ENCODE data around the gene BECN2. TPM values are rescaled to one million over a fixed set of nuclear protein-coding genes. Genes with fewer than 3 reads are reported as not detected.

BECN2 gene
- total RNA-seq, 2 donors from 2014 or later, result not detected

- Mint-ChIP-seq H3K4me3 (no peak overlapping the region), H3K4me1 (ENCODE audit: low read depth) (no peaks in the 10 kb centered on the region), H3K27ac (no peak overlapping the region), H3K9me3 (no peaks in the 10 kb centered on the region), H3K27me3 (ENCODE audit: low read depth) (peaks cover 22% of the 10 kb centered on the region), H3K36me3 (ENCODE audit: insufficient read depth in 2 of 2) (no peaks in the 10 kb centered on the region)
- no peak for DNase-seq
- ATAC-seq (replicated peaks in 1 of 2), result no peak
Measured at GRCh38 chr1:241990040-241990439, 32.5 kb downstream of the BECN2 start.

GRCh38 chr1:241992734-241993133, 35.2 kb downstream of the BECN2 start:
- no peak for ATAC-seq (replicated peaks in 1 of 2)
- no peak for DNase-seq
- Mint-ChIP-seq H3K27me3 (ENCODE audit: low read depth) (peaks cover 22% of the 10 kb centered on the region), H3K4me1 (ENCODE audit: low read depth) (no peaks in the 10 kb centered on the region), H3K27ac (no peak overlapping the region), H3K9me3 (no peaks in the 10 kb centered on the region), H3K4me3 (no peak overlapping the region), H3K36me3 (ENCODE audit: insufficient read depth in 2 of 2) (no peaks in the 10 kb centered on the region)

- ATAC-seq (replicated peaks in 1 of 2) (no peak), DNase-seq (no peak)
- peaks cover 22% of the 10 kb centered on the region for H3K27me3 Mint-ChIP-seq (ENCODE audit: low read depth)
- H3K4me3 Mint-ChIP-seq, result no peak overlapping the region
- H3K36me3 Mint-ChIP-seq (ENCODE audit: insufficient read depth in 2 of 2), result no peaks in the 10 kb centered on the region
- H3K9me3 Mint-ChIP-seq, result no peaks in the 10 kb centered on the region
- H3K27ac Mint-ChIP-seq, result no peak overlapping the region
- H3K4me1 Mint-ChIP-seq (ENCODE audit: low read depth), result peaks cover 5% of the 10 kb centered on the region
Measured at GRCh38 chr1:241994171-241994570, 36.6 kb downstream of the BECN2 start.

GRCh38 chr1:241997401-241997998, 39.9 kb downstream of the BECN2 start:
- H3K36me3 Mint-ChIP-seq (ENCODE audit: insufficient read depth in 2 of 2), result no peaks in the 10 kb centered on the region
- H3K4me1 Mint-ChIP-seq (ENCODE audit: low read depth), result peaks cover 5% of the 10 kb centered on the region
- DNase-seq, result no peak
- no peak overlapping the region for H3K4me3 Mint-ChIP-seq
- H3K27ac Mint-ChIP-seq, result no peak overlapping the region
- no peak for ATAC-seq (replicated peaks in 1 of 2)
- H3K9me3 Mint-ChIP-seq, result no peaks in the 10 kb centered on the region
- peaks cover 9% of the 10 kb centered on the region for H3K27me3 Mint-ChIP-seq (ENCODE audit: low read depth)

GRCh38 chr1:241998412-241998921, 40.9 kb downstream of the BECN2 start:
- H3K27me3 Mint-ChIP-seq (ENCODE audit: low read depth), result no peaks in the 10 kb centered on the region
- H3K4me1 Mint-ChIP-seq (ENCODE audit: low read depth), result peaks cover 5% of the 10 kb centered on the region
- no peaks in the 10 kb centered on the region for H3K9me3 Mint-ChIP-seq
- H3K27ac Mint-ChIP-seq, result no peak overlapping the region
- peak overlapping the region; percentile 76 to 79 for H3K4me3 Mint-ChIP-seq
- DNase-seq (peak; percentile 52 to 65), ATAC-seq (replicated peaks in 1 of 2) (peak; percentile 81 to 88)
- no peaks in the 10 kb centered on the region for H3K36me3 Mint-ChIP-seq (ENCODE audit: insufficient read depth in 2 of 2)

GRCh38 chr1:241999026-241999425, 41.5 kb downstream of the BECN2 start, which contains the start of gene MAP1LC3C:
TSS of gene MAP1LC3C (minus strand) at chr1:241999098. CDS start at chr1:241999008, 90 bp downstream.
- DNase-seq, result no peak
- Mint-ChIP-seq H3K9me3 (no peaks in the 10 kb centered on the region), H3K36me3 (ENCODE audit: insufficient read depth in 2 of 2) (no peaks in the 10 kb centered on the region), H3K4me1 (ENCODE audit: low read depth) (peaks cover 5% of the 10 kb centered on the region), H3K27me3 (ENCODE audit: low read depth) (no peaks in the 10 kb centered on the region), H3K27ac (no peak within 1 kb of the TSS), H3K4me3 (peak within 1 kb of the TSS; percentile 76 to 79)
- no peak for ATAC-seq (replicated peaks in 1 of 2)

- H3K27me3 Mint-ChIP-seq (ENCODE audit: low read depth), result no peaks in the 10 kb centered on the region
- ATAC-seq (replicated peaks in 1 of 2) (no peak), DNase-seq (no peak)
- H3K9me3 Mint-ChIP-seq, result no peaks in the 10 kb centered on the region
- H3K36me3 Mint-ChIP-seq (ENCODE audit: insufficient read depth in 2 of 2), result no peaks in the 10 kb centered on the region
- no peak overlapping the region for H3K27ac Mint-ChIP-seq
- no peak overlapping the region for H3K4me3 Mint-ChIP-seq
- peaks cover 5% of the 10 kb centered on the region for H3K4me1 Mint-ChIP-seq (ENCODE audit: low read depth)
Measured at GRCh38 chr1:242000434-242000833, 42.9 kb downstream of the BECN2 start.

GRCh38 chr1:242002072-242002471, 44.5 kb downstream of the BECN2 start:
- H3K27ac Mint-ChIP-seq, result no peak overlapping the region
- no peaks in the 10 kb centered on the region for H3K9me3 Mint-ChIP-seq
- DNase-seq (no peak), ATAC-seq (replicated peaks in 1 of 2) (no peak)
- H3K4me1 Mint-ChIP-seq (ENCODE audit: low read depth), result peaks cover 5% of the 10 kb centered on the region
- no peak overlapping the region for H3K4me3 Mint-ChIP-seq
- H3K27me3 Mint-ChIP-seq (ENCODE audit: low read depth), result no peaks in the 10 kb centered on the region
- H3K36me3 Mint-ChIP-seq (ENCODE audit: insufficient read depth in 2 of 2), result no peaks in the 10 kb centered on the region

- Mint-ChIP-seq H3K4me1 (ENCODE audit: low read depth) (peaks cover 5% of the 10 kb centered on the region), H3K36me3 (ENCODE audit: insufficient read depth in 2 of 2) (no peaks in the 10 kb centered on the region), H3K27ac (no peak overlapping the region), H3K9me3 (no peaks in the 10 kb centered on the region), H3K4me3 (no peak overlapping the region), H3K27me3 (ENCODE audit: low read depth) (no peaks in the 10 kb centered on the region)
- no peak for DNase-seq
- ATAC-seq (replicated peaks in 1 of 2), result no peak
Measured at GRCh38 chr1:242002510-242002909, 44.9 kb downstream of the BECN2 start.

GRCh38 chr1:242004751-242005495, 47.4 kb downstream of the BECN2 start:
- H3K27ac Mint-ChIP-seq, result no peak overlapping the region
- H3K27me3 Mint-ChIP-seq (ENCODE audit: low read depth), result peaks cover 5% of the 10 kb centered on the region
- ATAC-seq (replicated peaks in 1 of 2) (no peak), DNase-seq (no peak)
- H3K9me3 Mint-ChIP-seq, result no peaks in the 10 kb centered on the region
- no peaks in the 10 kb centered on the region for H3K36me3 Mint-ChIP-seq (ENCODE audit: insufficient read depth in 2 of 2)
- no peaks in the 10 kb centered on the region for H3K4me1 Mint-ChIP-seq (ENCODE audit: low read depth)
- no peak overlapping the region for H3K4me3 Mint-ChIP-seq

GRCh38 chr1:242005866-242006535, 48.4 kb downstream of the BECN2 start:
- H3K27ac Mint-ChIP-seq, result no peak overlapping the region
- H3K9me3 Mint-ChIP-seq, result no peaks in the 10 kb centered on the region
- H3K36me3 Mint-ChIP-seq (ENCODE audit: insufficient read depth in 2 of 2), result no peaks in the 10 kb centered on the region

GRCh38 chr1:242006976-242007375, 49.4 kb downstream of the BECN2 start:
- no peak overlapping the region for H3K4me3 Mint-ChIP-seq
- H3K9me3 Mint-ChIP-seq, result no peaks in the 10 kb centered on the region
- ATAC-seq (replicated peaks in 1 of 2), result no peak
- H3K36me3 Mint-ChIP-seq (ENCODE audit: insufficient read depth in 2 of 2), result no peaks in the 10 kb centered on the region
- H3K4me1 Mint-ChIP-seq (ENCODE audit: low read depth), result no peaks in the 10 kb centered on the region
- no peak overlapping the region for H3K27ac Mint-ChIP-seq
- peaks cover 5% of the 10 kb centered on the region for H3K27me3 Mint-ChIP-seq (ENCODE audit: low read depth)
- no peak for DNase-seq

More at GRCh38 chr1:242005866-242006535, 48.4 kb downstream of the BECN2 start:
- ATAC-seq (replicated peaks in 1 of 2), result no peak
- H3K4me1 Mint-ChIP-seq (ENCODE audit: low read depth), result no peaks in the 10 kb centered on the region
- no peak overlapping the region for H3K4me3 Mint-ChIP-seq
- H3K27me3 Mint-ChIP-seq (ENCODE audit: low read depth), result peaks cover 5% of the 10 kb centered on the region
- no peak for DNase-seq

Measured in activated T-cell treated with anti-CD3 and anti-CD28 coated beads, Interleukin-2, amount 50 U/mL, for 72 hours (primary cell).